Thyroid gland (tissue), 4 donors: ENCODE results near the gene NFIB. TPM values are rescaled to one million over a fixed set of nuclear protein-coding genes. Genes with fewer than 3 reads are reported as not detected.
A peak's percentile ranks its signal among the peaks of the same experiment; 100 is the strongest.

Experiments used
- DNase-seq, 2 donors: peaks; one replicate each; pipeline ENCODE4 v3.0.0-alpha.2; 2019
- H3K27ac ChIP-seq, 3 donors: fragments of 200-600 bp; sonication (generic); 1 replicate in 2 of 3; 2 replicates in 1 of 3; pipeline ENCODE4 v1.5.1; 2016 to 2019; ENCODE audit warnings: mild to moderate bottlenecking in 1 of 3, moderate library complexity in 1 of 3
- H3K27me3 ChIP-seq: fragments of 200-600 bp; sonication (generic); one replicate; pipeline ENCODE4 v1.5.1; 2019
- H3K36me3 ChIP-seq, 2 donors: fragments of 200-600 bp; sonication (generic); one replicate each; pipeline ENCODE4 v1.5.1; 2016 to 2019
- H3K4me1 ChIP-seq, 2 donors: fragments of 200-600 bp; sonication (generic); one replicate each; pipeline ENCODE4 v1.5.1; 2017 to 2019
- H3K4me3 ChIP-seq, 3 donors: fragments of 200-600 bp; sonication (generic); replicated peaks in 1 of 3; 1 replicate in 2 of 3; 2 replicates in 1 of 3; pipeline ENCODE4 v1.5.1; 2016; ENCODE audit warnings: mild to moderate bottlenecking in 1 of 3
- H3K9me3 ChIP-seq: fragments of 200-600 bp; sonication (generic); one replicate; pipeline ENCODE4 v1.5.1; 2017
- POLR2A ChIP-seq, 2 donors: fragments of 450-650 bp; IDR thresholded peaks; one replicate each; pipeline ENCODE4 v1.6.1; 2017; ENCODE audit warnings: antibody characterized with exemption in 2 of 2, mild to moderate bottlenecking in 2 of 2, moderate library complexity in 1 of 2
- WGBS, 2 donors: methylation state at CpG; one replicate each; pipeline ENCODE4 v1.1.5; 2017; 5-methylcytosine and 5-hydroxymethylcytosine counted together
- intact Hi-C: fragments of 100-400 bp; cut with DNase I; formaldehyde crosslinking; loops from one replicate; pipeline ENCODE4 v1.15.1; 2023
- total RNA-seq, 4 donors: library from RNA; depleted of rRNA; stranded (reverse); fragments of >200 nt; gene quantifications; one replicate each; pipeline ENCODE4 v1.2.3, GENCODE V29; 2016
- TF ChIP-seq, protein P1 (sequence below), 6 experiments: fragments of 200-600 bp in 3 of 6; fragments of 450-650 bp in 3 of 6; sonication (generic) in 3 of 6; IDR thresholded peaks; one replicate each; pipeline ENCODE4 v1.5.1; 2016 to 2019; ENCODE audit warnings: antibody characterized with exemption in 6 of 6, mild to moderate bottlenecking in 2 of 6, inconsistent platforms in 1 of 6, moderate library complexity in 1 of 6

NFIB gene
- total RNA-seq, 4 donors from 2014 or later: 57.9 to 144 (median 125) TPM

GRCh38 chr9:14232111-14232510 lies 81.8 kb downstream of the NFIB start:
- no peaks in the 10 kb centered on the region for H3K36me3 ChIP-seq
- H3K27ac ChIP-seq: no peak overlapping the region

DNA sequence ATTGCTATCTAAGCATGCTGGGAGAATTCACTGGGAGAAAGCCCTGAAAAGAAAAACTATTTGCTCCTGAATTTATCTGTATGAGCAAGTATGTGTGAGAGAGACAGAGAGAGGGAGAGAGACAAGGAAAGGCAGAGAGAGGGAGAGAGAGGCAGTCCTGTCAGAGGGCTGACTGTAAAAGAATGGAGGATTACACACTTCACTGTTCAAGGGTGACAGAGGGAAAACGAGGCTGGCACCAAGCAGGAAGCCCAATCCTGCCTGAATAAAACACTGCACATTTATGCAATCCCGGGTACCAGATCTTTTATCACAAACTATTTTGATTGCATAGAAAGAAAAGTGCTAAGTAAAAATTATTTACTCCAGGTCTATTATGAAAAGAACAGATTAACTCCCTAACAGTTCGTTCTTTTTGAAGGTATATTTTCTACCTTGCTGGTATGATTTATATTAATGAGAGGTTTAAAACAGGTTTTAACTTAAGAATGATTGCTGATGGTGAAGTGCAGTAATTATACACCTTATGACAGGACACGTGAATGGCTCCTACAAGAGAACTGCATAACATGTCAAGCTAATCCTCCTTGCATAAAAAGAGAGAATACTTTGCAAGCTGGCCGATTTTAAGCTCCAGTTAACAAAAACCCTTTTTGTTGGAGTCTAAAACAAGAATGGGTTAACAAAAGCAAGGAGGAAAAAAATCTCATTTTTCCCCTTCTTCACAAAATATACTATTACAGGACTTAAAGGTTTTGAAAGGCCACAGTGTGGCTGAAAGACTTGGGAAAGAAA lies 82.5 kb downstream of the NFIB start:
- intact Hi-C loops: no loop called here
- Histone ChIP-seq H3K27me3 (no peaks in the 10 kb centered on the region), H3K4me3 (no peak overlapping the region), H3K4me1 (peaks cover 10 to 22% of the 10 kb centered on the region in 2 donors), H3K9me3 (no peaks in the 10 kb centered on the region), H3K27ac (no peak overlapping the region), H3K36me3 (no peaks in the 10 kb centered on the region)
- WGBS, 2 donors: 54 to 55% methylated on average over 5 of the region's 5 CpGs
- TF ChIP-seq, protein P1, sequence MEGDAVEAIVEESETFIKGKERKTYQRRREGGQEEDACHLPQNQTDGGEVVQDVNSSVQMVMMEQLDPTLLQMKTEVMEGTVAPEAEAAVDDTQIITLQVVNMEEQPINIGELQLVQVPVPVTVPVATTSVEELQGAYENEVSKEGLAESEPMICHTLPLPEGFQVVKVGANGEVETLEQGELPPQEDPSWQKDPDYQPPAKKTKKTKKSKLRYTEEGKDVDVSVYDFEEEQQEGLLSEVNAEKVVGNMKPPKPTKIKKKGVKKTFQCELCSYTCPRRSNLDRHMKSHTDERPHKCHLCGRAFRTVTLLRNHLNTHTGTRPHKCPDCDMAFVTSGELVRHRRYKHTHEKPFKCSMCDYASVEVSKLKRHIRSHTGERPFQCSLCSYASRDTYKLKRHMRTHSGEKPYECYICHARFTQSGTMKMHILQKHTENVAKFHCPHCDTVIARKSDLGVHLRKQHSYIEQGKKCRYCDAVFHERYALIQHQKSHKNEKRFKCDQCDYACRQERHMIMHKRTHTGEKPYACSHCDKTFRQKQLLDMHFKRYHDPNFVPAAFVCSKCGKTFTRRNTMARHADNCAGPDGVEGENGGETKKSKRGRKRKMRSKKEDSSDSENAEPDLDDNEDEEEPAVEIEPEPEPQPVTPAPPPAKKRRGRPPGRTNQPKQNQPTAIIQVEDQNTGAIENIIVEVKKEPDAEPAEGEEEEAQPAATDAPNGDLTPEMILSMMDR (IDR thresholded peaks at IDR 0.05): no peak
- TF ChIP-seq POLR2A (IDR thresholded peaks at IDR 0.05): no peak
- peak in 1 of 2 donors; percentile 9 for DNase-seq

More at GRCh38 chr9:14232111-14232510, 81.8 kb downstream of the NFIB start:
- intact Hi-C loops: no loop called here
- H3K4me1 ChIP-seq: peaks cover 17 to 28% of the 10 kb centered on the region in 2 donors
- H3K27me3 ChIP-seq: no peaks in the 10 kb centered on the region
- DNase-seq: no peak
- H3K4me3 ChIP-seq: no peak overlapping the region
- no peaks in the 10 kb centered on the region for H3K9me3 ChIP-seq
- TF ChIP-seq POLR2A (IDR thresholded peaks at IDR 0.05): no peak
- TF ChIP-seq, protein P1 (IDR thresholded peaks at IDR 0.05): no peak
- WGBS, 2 donors: 64 to 83% methylated on average over 8 of the region's 8 CpGs

GRCh38 chr9:14228602-14229001 lies 85.3 kb downstream of the NFIB start:
- no peaks in the 10 kb centered on the region for H3K36me3 ChIP-seq
- no peak overlapping the region for H3K4me3 ChIP-seq
- no peaks in the 10 kb centered on the region for H3K9me3 ChIP-seq
- DNase-seq: no peak
- TF ChIP-seq, protein P1 (IDR thresholded peaks at IDR 0.05): no peak
- no peak for TF ChIP-seq POLR2A (IDR thresholded peaks at IDR 0.05)
- WGBS, 2 donors: 86 to 93% methylated on average over 1 of the region's 1 CpG
- no peaks in the 10 kb centered on the region for H3K27me3 ChIP-seq
- H3K27ac ChIP-seq: no peak overlapping the region
- intact Hi-C loops: no loop called here
- H3K4me1 ChIP-seq: peaks cover 7 to 14% of the 10 kb centered on the region in 2 donors

- Histone ChIP-seq H3K27ac (no peak overlapping the region), H3K9me3 (no peaks in the 10 kb centered on the region), H3K4me3 (no peak overlapping the region), H3K36me3 (no peaks in the 10 kb centered on the region), H3K4me1 (peaks cover 9 to 11% of the 10 kb centered on the region in 2 donors), H3K27me3 (no peaks in the 10 kb centered on the region)
- intact Hi-C loops: no loop called here
- no peak for DNase-seq
- WGBS, 2 donors: 90 to 91% methylated on average over 11 of the region's 11 CpGs
- TF ChIP-seq, protein P1 (IDR thresholded peaks at IDR 0.05): no peak
- TF ChIP-seq POLR2A (IDR thresholded peaks at IDR 0.05): no peak
Observed at GRCh38 chr9:14226855-14227532, 86.9 kb downstream of the NFIB start.

DNA sequence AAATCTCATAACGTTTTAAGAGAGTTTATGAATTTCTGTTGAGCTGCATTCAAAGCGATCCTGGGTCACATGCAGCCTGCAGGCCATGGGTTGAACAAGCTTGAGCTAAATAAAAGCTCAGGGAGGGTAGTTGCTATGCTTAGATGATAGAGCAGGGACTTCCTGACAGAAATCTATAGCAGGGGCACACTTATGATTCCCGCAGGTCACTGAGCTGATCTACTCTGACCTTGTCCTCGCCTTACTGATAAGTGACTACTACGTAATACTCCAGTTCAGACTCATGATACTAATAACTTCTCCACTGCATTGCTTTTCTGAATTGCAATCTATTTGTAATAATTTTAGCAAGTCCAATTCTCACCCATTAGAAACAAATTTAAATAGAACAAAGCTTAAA lies 90.9 kb downstream of the NFIB start:
- H3K27ac ChIP-seq: no peak overlapping the region
- H3K4me3 ChIP-seq: no peak overlapping the region
- H3K9me3 ChIP-seq: no peaks in the 10 kb centered on the region
- H3K4me1 ChIP-seq: peaks cover 32 to 34% of the 10 kb centered on the region in 2 donors
- intact Hi-C loops: no loop called here
- H3K36me3 ChIP-seq: no peaks in the 10 kb centered on the region
- 92 to 93% methylated on average over 5 of the region's 5 CpGs for WGBS, 2 donors
- TF ChIP-seq, protein P1 (IDR thresholded peaks at IDR 0.05): no peak
- TF ChIP-seq POLR2A (IDR thresholded peaks at IDR 0.05): no peak
- H3K27me3 ChIP-seq: no peaks in the 10 kb centered on the region
- no peak for DNase-seq
